HEK293T (cell line): ENCODE measurements around the gene MGST3.

Source experiments
- ARNT ChIP-seq: fragments of 450-650 bp; IDR thresholded peaks from 2 replicates; pipeline ENCODE4 v1.6.1; 2017; ENCODE audit warnings: mild to moderate bottlenecking
- BHLHE40 ChIP-seq: fragments of 450-650 bp; IDR thresholded peaks from 2 replicates; pipeline ENCODE4 v1.6.1; 2016; ENCODE audit warnings: mild to moderate bottlenecking, moderate library complexity, borderline replicate concordance
- ELF4 ChIP-seq: fragments of 450-650 bp; IDR thresholded peaks from 2 replicates; pipeline ENCODE4 v1.6.1; 2017; ENCODE audit warnings: antibody characterized with exemption
- PKNOX1 ChIP-seq: fragments of 450-650 bp; IDR thresholded peaks from 2 replicates; pipeline ENCODE4 v1.6.1; 2016
- SP1 ChIP-seq: fragments of 450-650 bp; IDR thresholded peaks from 2 replicates; pipeline ENCODE4 v1.6.1; 2017
- SUZ12 ChIP-seq: fragments of 450-650 bp; IDR thresholded peaks from 2 replicates; pipeline ENCODE4 v1.6.1; 2016; ENCODE audit warnings: mild to moderate bottlenecking
- TARDBP ChIP-seq: fragments of 450-650 bp; IDR thresholded peaks from 2 replicates; pipeline ENCODE4 v1.6.1; 2016

GRCh38 chr1:165641231-165641987 lies 10.4 kb downstream of the MGST3 start:
- TF ChIP-seq BHLHE40 (no peak), ELF4 (no peak), SP1 (no peak), TARDBP (no peak), PKNOX1 (no peak), SUZ12 (no peak), ARNT (no peak)
